Endothelial cell of umbilical vein (primary cell): Measurements from ENCODE around the gene UBE2E1. TPM values are rescaled to one million over a fixed set of nuclear protein-coding genes. Genes with fewer than 3 reads are reported as not detected.

Source experiments
- BruUV-seq: library from RNA; stranded (reverse); fragments of 400-500 nt; replicated peaks from 2 replicates; lab custom pipeline; 2021; lab: Mats Ljungman, UMichigan
- CTCF ChIA-PET: fragments of 300-600, 350-600 bp; sonication (Branson Sonifier 250); formaldehyde crosslinking; loops from one replicate; lab custom pipeline; 2021; ENCODE audit warnings: antibody characterized with exemption, inconsistent platforms; lab: Charles Lee
- POLR2A ChIA-PET: fragments of 300-600, 350-600 bp; sonication (Branson Sonifier 250); formaldehyde crosslinking; loops from one replicate; lab custom pipeline; 2021; ENCODE audit warnings: antibody characterized with exemption, inconsistent platforms; lab: Charles Lee
- DNase-seq: peaks from one replicate; pipeline ENCODE4 v3.0.0-alpha.2; 2011; ENCODE audit warnings: low read depth, low spot score
- FAIRE-seq: peaks from 2 replicates; lab custom pipeline; 2011; peaks lifted over from hg19 to GRCh38; lab: Jason Lieb, UNC
- H2AFZ ChIP-seq: 2 replicates; pipeline ENCODE4 v1.6.0; 2012; ENCODE audit warnings: low read depth, low read length, control low read depth, inconsistent platforms
- H3K27ac ChIP-seq: 2 replicates; pipeline ENCODE4 v1.5.1; 2011; ENCODE audit warnings: low read depth, mild to moderate bottlenecking, control low read depth, low read length, moderate library complexity; ENCODE audit not compliant: insufficient read depth
- H3K27me3 ChIP-seq, 2 experiments: 2 replicates each; pipeline versions ENCODE4 v1.6.0 to v1.6.1; 2011; ENCODE audit warnings: low read length in 2 of 2, mixed read lengths in 1 of 2; ENCODE audit not compliant: control insufficient read depth in 2 of 2, insufficient read depth in 2 of 2
- H3K36me3 ChIP-seq, 2 experiments: 2 replicates in 1 of 2; 3 replicates in 1 of 2; pipeline ENCODE4 v1.5.1; 2011; ENCODE audit warnings: low read length in 2 of 2, mild to moderate bottlenecking in 1 of 2, moderate library complexity in 1 of 2; ENCODE audit not compliant: control insufficient read depth in 2 of 2, insufficient read depth in 2 of 2; ENCODE audit errors: extremely low read depth in 1 of 2
- H3K4me1 ChIP-seq: 3 replicates; pipeline ENCODE4 v1.5.1; 2011; ENCODE audit warnings: mild to moderate bottlenecking, low read length; ENCODE audit not compliant: control insufficient read depth, insufficient read depth; ENCODE audit errors: extremely low read depth
- H3K4me2 ChIP-seq: 2 replicates; pipeline ENCODE4 v1.6.1; 2011; ENCODE audit warnings: low read length, control low read depth, mixed read lengths; ENCODE audit not compliant: insufficient read depth
- H3K4me3 ChIP-seq, 3 experiments: fragments of 200-600 bp in 1 of 3; sonication (generic), shearing (Covaris generic) in 1 of 3; replicated peaks in 1 of 3; 2 replicates each; pipeline ENCODE4 v1.5.1; 2011 to 2016; ENCODE audit warnings: control low read depth in 3 of 3, low read length in 3 of 3, mild to moderate bottlenecking in 2 of 3, inconsistent platforms in 1 of 3, low read depth in 1 of 3, moderate library complexity in 1 of 3; ENCODE audit not compliant: insufficient read depth in 1 of 3
- H3K79me2 ChIP-seq: 2 replicates; pipeline ENCODE4 v1.6.0; 2012; ENCODE audit warnings: low read length, inconsistent platforms; ENCODE audit not compliant: control insufficient read depth, insufficient read depth
- H3K9ac ChIP-seq: replicated peaks from 2 replicates; pipeline ENCODE3; 2011; ENCODE audit warnings: low read length, control low read depth; ENCODE audit not compliant: insufficient read depth; ENCODE audit errors: extremely low read depth
- H3K9me1 ChIP-seq: replicated peaks from 3 replicates; pipeline ENCODE4 v1.6.0; 2011; ENCODE audit warnings: mild to moderate bottlenecking, low read length; ENCODE audit not compliant: control insufficient read depth, insufficient read depth; ENCODE audit errors: extremely low read depth
- H3K9me3 ChIP-seq: replicated peaks from 2 replicates; pipeline ENCODE4 v1.5.1; 2012; ENCODE audit warnings: low read length, inconsistent platforms; ENCODE audit not compliant: control insufficient read depth, insufficient read depth
- H4K20me1 ChIP-seq: replicated peaks from 2 replicates; pipeline ENCODE3; 2011; ENCODE audit warnings: mild to moderate bottlenecking, low read length; ENCODE audit not compliant: control insufficient read depth, insufficient read depth; ENCODE audit errors: extremely low read depth
- CTCF ChIP-seq, 2 donors: IDR thresholded peaks; 1 replicate in 1 of 2; 2 replicates in 1 of 2; pipeline ENCODE4 v1.5.1; 2011; ENCODE audit warnings: low read length in 2 of 2, mild to moderate bottlenecking in 2 of 2, moderate library complexity in 2 of 2, control low read depth in 1 of 2, inconsistent platforms in 1 of 2, low read depth in 1 of 2; ENCODE audit not compliant: insufficient read depth in 1 of 2; ENCODE audit errors: extremely low read depth in 1 of 2
- EZH2 ChIP-seq: IDR thresholded peaks from 2 replicates; pipeline ENCODE4 v1.6.1; 2012; ENCODE audit warnings: borderline replicate concordance, low read depth, mild to moderate bottlenecking, moderate library complexity, low read length, inconsistent platforms; ENCODE audit not compliant: severe bottlenecking
- FOS ChIP-seq: IDR thresholded peaks from 2 replicates; pipeline ENCODE4 v1.6.1; 2011; ENCODE audit warnings: mild to moderate bottlenecking, low read length, moderate library complexity, borderline replicate concordance; ENCODE audit not compliant: insufficient read depth
- GATA2 ChIP-seq: IDR thresholded peaks from 2 replicates; pipeline ENCODE4 v1.7.0; 2011; ENCODE audit warnings: low read depth, mild to moderate bottlenecking, moderate library complexity, mixed read lengths, low read length; ENCODE audit not compliant: insufficient read length, insufficient read depth
- JUN ChIP-seq: IDR thresholded peaks from 2 replicates; pipeline ENCODE4 v1.6.1; 2011; ENCODE audit warnings: borderline replicate concordance, low read depth; ENCODE audit not compliant: insufficient read length, insufficient read depth
- MAX ChIP-seq: IDR thresholded peaks from 2 replicates; pipeline ENCODE4 v1.6.1; 2011; ENCODE audit not compliant: insufficient read depth, insufficient read length
- MYC ChIP-seq: IDR thresholded peaks from one replicate; pipeline ENCODE4 v1.6.1; 2011; ENCODE audit warnings: mild to moderate bottlenecking, low read depth, low read length
- POLR2A ChIP-seq: IDR thresholded peaks from 2 replicates; pipeline ENCODE4 v1.6.1; 2012; ENCODE audit warnings: low read depth, mild to moderate bottlenecking, control low read depth, low read length
- POLR2AphosphoS5 ChIP-seq: IDR thresholded peaks from 2 replicates; pipeline ENCODE4 v1.6.1; 2012; ENCODE audit warnings: low read depth, mild to moderate bottlenecking, control low read depth, low read length, moderate library complexity; ENCODE audit not compliant: insufficient read depth
- dilution Hi-C: fragments of 300-500 bp; cut with MboI; formaldehyde crosslinking; loops from one replicate; pipeline ENCODE4 v1.15.0; 2019; ENCODE audit warnings: low sequenced_read_pairs; ENCODE audit not compliant: extremely low pct_ligation_motif_present
- intact Hi-C: fragments of 100-400 bp; cut with micrococcal nuclease; formaldehyde crosslinking; loops from one replicate; pipeline ENCODE4 v1.10.0; 2022
- polyA plus RNA-seq, 4 experiments: library from polyadenylated mRNA; depleted of rRNA in 3 of 4; stranded (reverse) in 3 of 4; unstranded in 1 of 4; fragments of >200 nt; gene quantifications; 2 replicates each; pipeline versions ENCODE4 v1.2.1 to v1.2.3, GENCODE V29; 2011 to 2012; ENCODE audit warnings: missing spikeins in 1 of 4
- total RNA-seq: library from RNA; stranded (reverse); gene quantifications from 2 replicates; pipeline ENCODE4 v1.2.3, GENCODE V29; 2021

UBE2E1 gene
- total and polyA plus RNA-seq, 2 donors (not counting 3 experiments of a cell fraction or from before 2014, with no cell fraction given) = 72.7 to 114 TPM

GRCh38 chr3:23800731-23801130 lies 5.0 kb upstream of the UBE2E1 start:
- Histone ChIP-seq H3K4me2 (no peak overlapping the region), H2AFZ (no peak overlapping the region), H4K20me1 (no peaks in the 10 kb centered on the region), H3K9me3 (no peaks in the 10 kb centered on the region), H3K9ac (no peak overlapping the region), H3K4me3 (no peak overlapping the region), H3K79me2 (no peaks in the 10 kb centered on the region), H3K27me3 (peaks cover 0 to 1% of the 10 kb centered on the region in 2 experiments), H3K9me1 (no peaks in the 10 kb centered on the region), H3K4me1 (peaks cover 2% of the 10 kb centered on the region), H3K36me3 (no peaks in the 10 kb centered on the region), H3K27ac (no peak overlapping the region)
- CTCF ChIA-PET = interaction anchor here (1.0 to 1.9 kb wide), 5 partner anchors 27 to 1237 kb away, joined by 3 to 5 read pairs (median 3); no protein-coding TSS in a partner anchor
- no peak for FAIRE-seq
- POLR2A ChIA-PET = no interaction called here
- dilution Hi-C loops (no loop called here), intact Hi-C loops (loop anchor here (10.0 kb wide), 1 partner anchor 476 kb away; no protein-coding TSS in a partner anchor)
- TF ChIP-seq GATA2 (no peak), MAX (no peak), JUN (no peak), POLR2AphosphoS5 (no peak), MYC (no peak), CTCF (IDR thresholded peaks at IDR 0.05; ENCODE audit: extremely low read depth in 1 of 2, insufficient read depth in 1 of 2, low read depth in 1 of 2, low read length in 2 of 2) (no peak), POLR2A (no peak), EZH2 (no peak), FOS (no peak)
- no TSS peak for BruUV-seq
- peak; percentile 39 for DNase-seq
